ENCODE results near the gene DCST1. TPM values are rescaled to one million over a fixed set of nuclear protein-coding genes. Genes with fewer than 3 reads are reported as not detected.

The DCST1 gene
- total and polyA plus RNA-seq, 2 donors (not counting 3 experiments of a cell fraction or from before 2014, with no cell fraction given): not detected

GRCh38 chr1:155042789-155043188 lies 9.2 kb downstream of the DCST1 start:
- POLR2A ChIA-PET: interaction anchor here (0.6 kb wide), 1 partner anchor 18 kb away, joined by 3 read pairs; no protein-coding TSS in a partner anchor
- FAIRE-seq: no peak

More at GRCh38 chr1:155042789-155043188, 9.2 kb downstream of the DCST1 start:
- peaks cover 16% of the 10 kb centered on the region for H3K4me1 ChIP-seq (ENCODE audit: control insufficient read depth, extremely low read depth, insufficient read depth, low read length)
- no peaks in the 10 kb centered on the region for H3K79me2 ChIP-seq (ENCODE audit: control insufficient read depth, insufficient read depth, low read length)
- H3K36me3 ChIP-seq (ENCODE audit: control insufficient read depth in 2 of 2, extremely low read depth in 1 of 2, insufficient read depth in 2 of 2, low read length in 2 of 2): no peaks in the 10 kb centered on the region
- no peak overlapping the region for H3K27ac ChIP-seq (ENCODE audit: insufficient read depth, low read depth, low read length)
- no TSS peak for BruUV-seq (replicated peaks)
- H3K27me3 ChIP-seq (ENCODE audit: control insufficient read depth in 2 of 2, insufficient read depth in 2 of 2, low read length in 2 of 2): peaks cover 0 to 5% of the 10 kb centered on the region in 2 experiments
- H4K20me1 ChIP-seq (replicated peaks; ENCODE audit: control insufficient read depth, extremely low read depth, insufficient read depth, low read length): no peaks in the 10 kb centered on the region
- TF ChIP-seq POLR2A (IDR thresholded peaks at IDR 0.05; ENCODE audit: low read depth, low read length) (no peak), JUN (IDR thresholded peaks at IDR 0.05; ENCODE audit: borderline replicate concordance, insufficient read depth, insufficient read length, low read depth) (no peak), GATA2 (IDR thresholded peaks at IDR 0.05; ENCODE audit: insufficient read depth, insufficient read length, low read depth, low read length) (no peak), EZH2 (IDR thresholded peaks at IDR 0.05; ENCODE audit: borderline replicate concordance, low read depth, low read length, severe bottlenecking) (no peak), MAX (IDR thresholded peaks at IDR 0.05; ENCODE audit: insufficient read depth, insufficient read length) (no peak), POLR2AphosphoS5 (IDR thresholded peaks at IDR 0.05; ENCODE audit: insufficient read depth, low read depth, low read length) (no peak), FOS (IDR thresholded peaks at IDR 0.05; ENCODE audit: borderline replicate concordance, insufficient read depth, low read length) (no peak)
- TF ChIP-seq, protein P1, sequence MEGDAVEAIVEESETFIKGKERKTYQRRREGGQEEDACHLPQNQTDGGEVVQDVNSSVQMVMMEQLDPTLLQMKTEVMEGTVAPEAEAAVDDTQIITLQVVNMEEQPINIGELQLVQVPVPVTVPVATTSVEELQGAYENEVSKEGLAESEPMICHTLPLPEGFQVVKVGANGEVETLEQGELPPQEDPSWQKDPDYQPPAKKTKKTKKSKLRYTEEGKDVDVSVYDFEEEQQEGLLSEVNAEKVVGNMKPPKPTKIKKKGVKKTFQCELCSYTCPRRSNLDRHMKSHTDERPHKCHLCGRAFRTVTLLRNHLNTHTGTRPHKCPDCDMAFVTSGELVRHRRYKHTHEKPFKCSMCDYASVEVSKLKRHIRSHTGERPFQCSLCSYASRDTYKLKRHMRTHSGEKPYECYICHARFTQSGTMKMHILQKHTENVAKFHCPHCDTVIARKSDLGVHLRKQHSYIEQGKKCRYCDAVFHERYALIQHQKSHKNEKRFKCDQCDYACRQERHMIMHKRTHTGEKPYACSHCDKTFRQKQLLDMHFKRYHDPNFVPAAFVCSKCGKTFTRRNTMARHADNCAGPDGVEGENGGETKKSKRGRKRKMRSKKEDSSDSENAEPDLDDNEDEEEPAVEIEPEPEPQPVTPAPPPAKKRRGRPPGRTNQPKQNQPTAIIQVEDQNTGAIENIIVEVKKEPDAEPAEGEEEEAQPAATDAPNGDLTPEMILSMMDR (IDR thresholded peaks at IDR 0.05; ENCODE audit: extremely low read depth in 1 of 2, insufficient read depth in 1 of 2, low read depth in 1 of 2, low read length in 2 of 2): no peak
- H3K9me1 ChIP-seq (replicated peaks; ENCODE audit: control insufficient read depth, extremely low read depth, insufficient read depth, low read length): no peaks in the 10 kb centered on the region
- dilution Hi-C loops (cut with MboI; ENCODE audit: extremely low pct_ligation_motif_present, low sequenced_read_pairs) (no loop called here), intact Hi-C loops (cut with micrococcal nuclease) (no loop called here)
- no peak overlapping the region for H3K4me2 ChIP-seq (ENCODE audit: insufficient read depth, low read length)
- no peak overlapping the region for H2AFZ ChIP-seq (ENCODE audit: low read depth, low read length)
- H3K9ac ChIP-seq (replicated peaks; ENCODE audit: extremely low read depth, insufficient read depth, low read length): no peak overlapping the region
- H3K4me3 ChIP-seq (replicated peaks in 1 of 3; ENCODE audit: insufficient read depth in 1 of 3, low read depth in 1 of 3, low read length in 3 of 3): no peak overlapping the region
- no peaks in the 10 kb centered on the region for H3K9me3 ChIP-seq (replicated peaks; ENCODE audit: control insufficient read depth, insufficient read depth, low read length)
- no peak for DNase-seq (ENCODE audit: low read depth, low spot score)
- CTCF ChIA-PET: interaction anchor here (1.6 to 4.5 kb wide), 4 partner anchors 8 to 43 kb away, joined by 5 to 67 read pairs (median 40); partner anchors contain the start of gene ADAM15
